GM21423 (cell line): ENCODE data around the gene RPL10.

Experiments used
- ATAC-seq: cut with Tn5 transposase; IDR thresholded peaks from one replicate; pipeline ENCODE4 v1.9.1; 2021; ENCODE audit warnings: mild to moderate bottlenecking, moderate library complexity; ENCODE audit not compliant: unreplicated experiment

Gene RPL10

GRCh38 chrX:154360155-154360713 is 37.9 kb upstream of the RPL10 start:
- ATAC-seq = no peak

GRCh38 chrX:154362085-154362742 is 36.0 kb upstream of the RPL10 start:
- ATAC-seq = no peak

- ATAC-seq = no peak
Measured at GRCh38 chrX:154363706-154364439, 34.3 kb upstream of the RPL10 start.

- ATAC-seq = no peak
Measured at GRCh38 chrX:154365052-154365600, 33.1 kb upstream of the RPL10 start.

GRCh38 chrX:154365997-154366665 is 32.0 kb upstream of the RPL10 start:
- no peak for ATAC-seq

GRCh38 chrX:154366666-154367055 is 31.5 kb upstream of the RPL10 start:
- ATAC-seq = no peak

GRCh38 chrX:154367474-154368308 is 30.5 kb upstream of the RPL10 start:
- no peak for ATAC-seq

GRCh38 chrX:154368630-154369448 is 29.3 kb upstream of the RPL10 start:
- peak; percentile 32 for ATAC-seq

GRCh38 chrX:154369449-154370299 is 28.5 kb upstream of the RPL10 start:
- no peak for ATAC-seq

GRCh38 chrX:154370300-154371016 is 27.7 kb upstream of the RPL10 start:
- ATAC-seq = no peak

GRCh38 chrX:154371017-154371788 is 27.0 kb upstream of the RPL10 start:
- peak; percentile 53 for ATAC-seq

GRCh38 chrX:154371789-154372300 is 26.3 kb upstream of the RPL10 start:
- ATAC-seq = no peak

GRCh38 chrX:154372612-154373022 is 25.6 kb upstream of the RPL10 start:
- ATAC-seq = peak; percentile 30

- no peak for ATAC-seq
Measured at GRCh38 chrX:154373340-154374306, 24.6 kb upstream of the RPL10 start.

- ATAC-seq = no peak
Measured at GRCh38 chrX:154374313-154375155, 23.6 kb upstream of the RPL10 start, which contains the start of gene FLNA. TSS of gene FLNA (minus strand) at chrX:154374634. CDS start at chrX:154371245, 3,389 bp downstream.
